ENCODE data around the gene STARD3NL.

STARD3NL gene

DNA sequence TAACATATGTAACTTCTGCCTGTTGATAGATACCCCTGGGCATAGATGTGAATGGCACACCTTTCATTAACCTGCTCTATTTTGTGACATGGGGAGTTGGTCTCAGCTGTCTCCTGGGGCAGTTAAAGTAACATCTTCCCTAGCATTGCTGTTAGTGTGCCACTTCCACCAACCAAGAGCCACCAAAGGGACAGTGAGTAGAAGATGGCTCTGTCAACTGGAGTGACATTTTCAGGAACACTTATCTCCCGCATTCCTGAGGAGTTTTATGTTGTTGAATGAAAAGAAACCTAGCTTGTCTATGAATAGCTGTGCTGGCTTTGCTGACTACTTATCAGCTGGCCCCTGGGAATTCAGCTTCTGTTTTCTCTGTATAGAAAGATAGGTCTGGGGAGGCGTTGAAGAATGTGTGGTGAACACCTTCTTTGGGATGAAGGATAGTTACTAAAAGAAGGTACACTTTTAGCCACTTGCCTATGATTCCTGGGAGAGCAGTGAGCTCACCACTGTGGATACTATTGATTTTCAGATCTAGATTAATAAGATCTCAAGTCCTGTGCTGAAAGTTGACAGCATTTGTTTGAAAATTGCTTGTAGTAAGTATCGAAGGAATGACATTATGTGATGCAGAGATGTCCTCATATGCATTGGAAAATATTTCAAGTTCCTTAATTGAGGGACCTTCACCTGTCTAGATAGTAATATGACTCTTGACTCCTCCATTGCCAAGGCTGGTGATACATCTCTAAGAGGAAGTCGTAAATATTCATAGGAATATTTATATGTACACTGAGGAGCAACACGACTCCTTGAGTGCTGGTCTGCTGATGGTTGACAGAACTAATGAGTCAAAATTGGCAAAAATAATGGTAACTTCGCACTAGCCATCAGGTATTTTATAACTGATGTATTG, 7.6 kb downstream of the STARD3NL start:
- no peak for DNase-seq (ENCODE audit: low spot score)

DNA sequence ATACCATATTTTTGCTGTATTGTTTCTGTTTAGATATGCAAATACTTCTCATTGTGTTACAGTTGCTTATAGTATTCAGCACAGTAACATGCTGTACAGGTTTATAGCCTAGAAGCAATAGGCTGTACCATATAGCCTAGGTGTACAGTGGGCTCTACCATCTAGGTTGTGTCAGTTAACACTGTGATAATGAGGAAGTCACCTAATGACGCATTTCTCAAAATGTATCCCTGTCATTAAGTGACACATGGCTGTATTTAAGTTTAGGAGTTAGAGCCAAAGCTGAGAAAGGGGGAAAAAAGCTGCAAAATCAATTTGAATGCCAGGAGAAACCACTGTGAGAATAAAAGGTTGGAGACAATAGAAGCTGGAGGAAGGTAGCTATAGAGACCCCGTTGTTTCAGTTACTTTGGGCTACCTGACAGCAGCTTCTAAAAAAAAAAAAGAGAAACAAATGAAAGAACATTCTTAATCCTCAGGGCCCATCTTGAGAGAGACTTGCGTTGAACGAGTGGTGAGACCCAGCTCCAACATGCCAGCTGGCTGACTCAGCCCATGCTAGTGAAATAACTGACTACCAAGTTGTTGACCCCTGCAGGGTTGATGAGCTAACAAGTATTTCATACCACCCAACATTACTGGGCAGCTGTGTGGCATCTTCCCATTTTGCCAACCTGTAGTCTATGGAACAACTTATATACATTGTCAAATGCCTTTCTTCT, 8.7 kb downstream of the STARD3NL start:
- DNase-seq (ENCODE audit: low spot score) = no peak

GRCh38 chr7:38187794-38188440, 9.9 kb downstream of the STARD3NL start:
- DNase-seq (ENCODE audit: low spot score) = no peak

DNA sequence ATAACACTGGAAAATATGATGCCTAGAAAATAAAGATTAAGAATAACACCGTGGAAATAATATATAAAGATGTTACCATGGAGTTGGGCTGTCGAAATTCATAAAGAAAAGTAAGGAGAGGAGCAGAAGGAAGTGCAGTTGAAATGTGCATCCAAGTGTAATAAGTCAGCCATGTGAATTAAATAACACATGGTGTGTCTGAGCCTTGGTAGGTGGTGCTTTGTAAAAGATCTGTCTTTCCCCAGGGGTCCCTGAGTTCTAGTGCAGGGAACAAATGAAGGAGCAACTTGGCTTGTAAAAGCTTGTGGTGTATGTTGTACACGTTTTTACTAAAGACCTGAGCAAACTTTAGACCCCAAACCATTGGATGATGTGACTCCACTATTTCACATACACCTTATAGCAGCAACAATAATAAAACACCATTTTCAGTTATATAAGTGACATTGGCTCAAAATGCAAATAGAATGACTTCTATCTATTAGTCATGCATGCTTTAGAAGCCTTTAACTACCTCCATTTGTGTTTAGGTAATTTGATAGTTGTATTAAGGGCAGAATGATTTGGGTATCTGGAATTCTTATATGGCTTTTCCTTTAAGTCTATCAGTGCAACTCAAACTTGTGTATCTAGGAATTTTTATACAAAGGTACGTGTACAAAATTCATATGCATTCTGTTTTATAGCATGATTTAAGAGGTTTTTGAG, 11.3 kb downstream of the STARD3NL start:
- no peak for DNase-seq (ENCODE audit: low spot score)

DNA sequence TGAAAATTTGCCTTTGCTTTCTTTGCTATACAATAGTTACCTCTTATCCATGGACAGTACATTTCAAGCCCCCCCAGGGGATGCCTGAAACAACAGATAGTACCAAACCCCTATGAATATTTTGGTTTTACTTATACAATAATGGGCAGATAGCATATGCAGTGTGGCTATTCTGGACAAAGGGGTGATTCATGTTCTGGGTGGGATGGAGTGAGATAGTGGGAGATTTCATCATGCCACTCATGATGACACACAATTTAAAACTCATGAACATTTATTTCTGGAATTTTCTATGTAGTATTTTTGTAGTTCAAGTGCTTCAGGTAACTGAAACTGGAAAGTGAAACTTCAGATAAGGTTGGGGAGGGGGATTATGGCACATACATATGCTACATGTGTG, 12.0 kb downstream of the STARD3NL start:
- DNase-seq (ENCODE audit: low spot score) = no peak

- DNase-seq (ENCODE audit: low spot score) = no peak
Measured at GRCh38 chr7:38191791-38192190, 13.7 kb downstream of the STARD3NL start.

DNA sequence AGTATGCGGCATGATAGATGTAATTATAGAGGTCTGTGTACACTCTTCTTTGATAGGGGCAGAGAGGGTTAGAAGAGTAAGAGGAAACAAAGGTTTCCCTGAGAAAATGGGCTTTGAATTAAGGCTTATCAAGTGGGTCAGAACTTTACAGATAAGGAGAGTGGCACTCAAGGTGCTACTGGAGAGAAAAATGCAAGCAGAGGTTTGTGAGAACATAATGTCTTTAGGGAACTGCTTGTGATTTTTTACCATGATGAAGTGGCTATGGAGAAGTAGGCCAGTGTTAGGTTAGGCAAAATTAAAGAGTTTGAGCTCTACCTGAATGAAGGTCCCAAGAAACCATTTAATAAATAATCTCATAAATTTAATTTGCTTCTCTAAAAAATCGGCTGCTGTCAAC, 14.3 kb downstream of the STARD3NL start:
- DNase-seq (ENCODE audit: low spot score) = no peak

- DNase-seq (ENCODE audit: low spot score) = no peak
Measured at GRCh38 chr7:38195804-38196595, 18.0 kb downstream of the STARD3NL start.

GRCh38 chr7:38198366-38198765, 20.3 kb downstream of the STARD3NL start:
- DNase-seq (ENCODE audit: low spot score) = no peak

GRCh38 chr7:38199154-38199553, 21.1 kb downstream of the STARD3NL start:
- no peak for DNase-seq (ENCODE audit: low spot score)

GRCh38 chr7:38199782-38200181, 21.7 kb downstream of the STARD3NL start:
- no peak for DNase-seq (ENCODE audit: low spot score)

- DNase-seq (ENCODE audit: low spot score) = no peak
Measured at GRCh38 chr7:38206071-38206470, 28.0 kb downstream of the STARD3NL start.

DNA sequence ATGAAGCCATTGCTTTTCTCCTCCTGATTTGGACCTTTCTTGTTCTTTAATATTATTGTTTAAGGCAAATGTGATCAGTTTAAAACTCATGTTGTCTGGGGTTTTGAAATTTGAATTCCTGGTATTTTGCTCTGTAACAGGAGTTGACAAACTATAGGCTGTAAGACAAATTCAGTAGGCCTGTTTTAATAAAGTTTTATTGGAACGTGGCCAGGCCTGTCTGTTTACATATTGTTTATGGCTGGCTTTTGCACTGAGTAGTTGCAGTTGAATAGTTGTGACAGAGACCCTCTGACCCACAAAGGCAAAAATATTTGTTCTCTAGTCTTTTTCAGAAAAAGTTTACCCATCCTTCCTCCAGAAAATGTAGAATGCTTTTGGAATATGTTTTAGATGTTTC, 29.8 kb downstream of the STARD3NL start:
- no peak for DNase-seq (ENCODE audit: low spot score)

GRCh38 chr7:38211486-38211885, 33.4 kb downstream of the STARD3NL start:
- DNase-seq (ENCODE audit: low spot score) = no peak

- DNase-seq (ENCODE audit: low spot score) = peak; percentile 37
Measured at GRCh38 chr7:38211940-38212339, 33.9 kb downstream of the STARD3NL start.

- no peak for DNase-seq (ENCODE audit: low spot score)
Measured at GRCh38 chr7:38215115-38215514, 37.1 kb downstream of the STARD3NL start.

DNA sequence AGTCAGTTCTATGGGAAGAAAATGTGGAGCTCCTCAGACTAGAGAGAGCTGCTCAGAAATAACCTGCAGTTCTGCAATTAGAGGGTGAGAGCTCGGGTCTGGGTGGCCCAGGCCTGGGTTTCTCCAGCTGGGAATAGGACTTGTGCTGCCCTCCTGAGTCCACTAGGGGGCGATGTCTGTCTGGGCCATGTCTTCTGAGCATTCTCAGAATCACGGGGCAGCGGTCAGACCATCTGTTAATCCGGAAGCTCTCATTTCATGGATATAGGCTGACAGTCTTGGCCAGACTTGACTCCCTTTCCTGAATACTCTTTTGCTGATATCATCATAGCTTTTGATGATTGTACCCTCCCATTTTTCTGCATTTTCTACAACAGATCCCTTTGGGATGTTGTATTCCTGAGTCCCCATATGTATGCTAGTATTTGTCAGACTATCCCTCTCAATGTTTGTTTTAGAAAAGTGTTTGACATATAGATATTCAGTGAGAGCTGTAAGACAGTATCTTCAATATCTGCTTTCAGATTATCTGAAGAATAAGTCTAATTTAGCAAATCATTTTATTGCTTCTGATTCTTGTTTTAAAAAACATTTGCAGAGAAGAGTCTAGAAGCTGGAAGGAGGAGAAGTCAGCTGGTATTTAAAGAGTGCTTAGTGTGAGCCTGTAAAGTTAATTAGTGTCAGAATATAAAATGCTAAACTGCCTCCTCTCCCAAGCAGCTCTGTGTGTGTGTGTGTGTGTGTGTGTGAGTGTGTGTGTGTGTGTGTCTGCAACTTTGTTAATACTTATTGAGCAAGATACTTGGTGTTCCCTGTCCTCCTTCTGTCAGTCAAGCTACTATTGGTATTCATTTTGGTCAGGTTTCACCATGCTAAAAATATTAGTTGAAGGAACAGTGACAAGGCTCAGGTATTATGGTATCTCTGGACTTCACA, 38.0 kb downstream of the STARD3NL start:
- peak; percentile 92 for DNase-seq (ENCODE audit: low spot score)

- no peak for DNase-seq (ENCODE audit: low spot score)
Measured at GRCh38 chr7:38217672-38218071, 39.6 kb downstream of the STARD3NL start.

- DNase-seq (ENCODE audit: low spot score) = no peak
Measured at GRCh38 chr7:38220452-38220851, 42.4 kb downstream of the STARD3NL start.

GRCh38 chr7:38222481-38223096, 44.5 kb downstream of the STARD3NL start:
- peak; percentile 77 for DNase-seq (ENCODE audit: low spot score)
